Measurements from ENCODE around the gene CLIP2. TPM values are rescaled to one million over a fixed set of nuclear protein-coding genes. Genes with fewer than 3 reads are reported as not detected.
"Not testable (repeated sequence)": the region's sequence is repeated elsewhere in the genome, so short reads cannot be mapped to it uniquely, and the experiment has no call there.

The CLIP2 gene
- 23.1 TPM for polyA plus RNA-seq (2013, experiment 1 of 4)
- 22.2 TPM for polyA plus RNA-seq (2013, experiment 2 of 4)
- 18.6 TPM for polyA plus RNA-seq (2013, experiment 3 of 4)
- polyA plus RNA-seq (2013, experiment 4 of 4): 22.1 TPM

DNA sequence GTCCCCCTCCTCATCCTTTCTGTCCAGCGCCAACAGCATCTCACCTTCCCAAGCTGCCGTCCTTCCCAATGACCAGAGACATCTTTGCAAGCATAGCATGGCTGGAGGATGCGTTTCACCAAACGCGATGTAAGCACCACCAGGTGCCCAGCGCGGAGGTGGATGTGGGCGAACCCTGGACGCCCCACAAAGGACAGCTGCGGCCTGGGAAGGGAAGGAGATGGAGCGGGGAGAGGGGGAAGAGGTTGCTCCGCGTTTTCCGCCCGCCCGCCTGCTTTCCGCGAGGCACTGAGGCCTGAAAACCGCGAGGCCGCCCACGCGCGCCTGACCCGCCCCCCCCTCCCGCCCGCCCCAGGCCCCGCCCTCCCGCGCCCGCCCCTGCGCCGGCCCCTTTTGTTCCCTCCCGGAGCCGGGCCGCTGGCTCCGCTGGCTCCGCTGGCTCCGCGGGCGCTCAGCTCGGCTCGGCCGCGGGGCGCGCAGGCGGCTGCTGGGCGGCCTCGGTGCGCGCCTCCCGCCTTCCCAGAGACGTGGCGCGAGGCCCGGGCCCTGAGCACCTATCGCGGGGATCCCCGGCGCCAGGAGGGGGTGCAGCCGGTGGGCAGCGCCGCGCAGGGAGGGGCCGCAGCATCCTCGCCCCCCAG is at the start of gene CLIP2:
TSS of gene CLIP2 (plus strand) at position 390 of the 641 bp plus-strand sequence. CDS start 28,140 bp downstream, outside the sequence.
- Histone ChIP-seq H3K36me3 (ENCODE audit: control insufficient read depth, insufficient read depth, low read length) (no peaks in the 10 kb centered on the region), H3K4me1 (ENCODE audit: control insufficient read depth, insufficient read depth, low read length) (peaks cover 8% of the 10 kb centered on the region), H3K27me3 (ENCODE audit: control insufficient read depth, insufficient read depth, low read length, poor library complexity, severe bottlenecking) (peaks cover 52% of the 10 kb centered on the region), H3K9me3 (ENCODE audit: control insufficient read depth, low read length) (no peaks in the 10 kb centered on the region), H3K27ac (ENCODE audit: insufficient read depth, low read depth, low read length, poor library complexity, severe bottlenecking) (no peak within 1 kb of the TSS), H3K4me3 (ENCODE audit: insufficient read depth, low read depth, low read length) (peak within 1 kb of the TSS; percentile 66)
- WGBS, 2 experiments: 1% methylated on average over 67 of the region's 67 CpGs

DNA sequence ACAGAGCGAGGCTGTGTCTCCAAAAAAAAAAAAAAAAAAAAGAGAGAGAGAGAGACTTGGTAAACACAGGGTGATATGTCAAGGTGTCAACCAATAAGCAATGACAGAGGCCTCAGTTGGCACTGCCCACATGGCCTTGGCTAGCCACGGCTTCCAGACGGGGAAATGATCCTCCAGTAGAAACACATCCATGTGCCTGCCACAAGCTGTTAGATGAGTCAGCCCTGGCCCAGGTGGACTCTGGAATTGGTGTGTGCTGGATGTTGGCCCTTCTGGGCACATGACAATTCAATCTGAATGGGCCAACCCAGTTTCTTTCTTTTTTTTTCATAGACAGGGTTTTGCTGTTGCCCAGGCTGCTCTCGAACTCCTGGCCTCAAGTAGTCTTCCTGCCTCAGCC is 48.7 kb upstream of the CLIP2 start:
- H3K36me3 ChIP-seq (ENCODE audit: control insufficient read depth, insufficient read depth, low read length): peaks cover 64% of the 10 kb centered on the region
- H3K4me1 ChIP-seq (ENCODE audit: control insufficient read depth, insufficient read depth, low read length): no peaks in the 10 kb centered on the region
- no peak overlapping the region for H3K4me3 ChIP-seq (ENCODE audit: insufficient read depth, low read depth, low read length)
- no peaks in the 10 kb centered on the region for H3K9me3 ChIP-seq (ENCODE audit: control insufficient read depth, low read length)
- no peaks in the 10 kb centered on the region for H3K27me3 ChIP-seq (ENCODE audit: control insufficient read depth, insufficient read depth, low read length, poor library complexity, severe bottlenecking)
- 95 to 96% methylated on average over 4 of the region's 4 CpGs for WGBS, 2 experiments
- no peak overlapping the region for H3K27ac ChIP-seq (ENCODE audit: insufficient read depth, low read depth, low read length, poor library complexity, severe bottlenecking)

DNA sequence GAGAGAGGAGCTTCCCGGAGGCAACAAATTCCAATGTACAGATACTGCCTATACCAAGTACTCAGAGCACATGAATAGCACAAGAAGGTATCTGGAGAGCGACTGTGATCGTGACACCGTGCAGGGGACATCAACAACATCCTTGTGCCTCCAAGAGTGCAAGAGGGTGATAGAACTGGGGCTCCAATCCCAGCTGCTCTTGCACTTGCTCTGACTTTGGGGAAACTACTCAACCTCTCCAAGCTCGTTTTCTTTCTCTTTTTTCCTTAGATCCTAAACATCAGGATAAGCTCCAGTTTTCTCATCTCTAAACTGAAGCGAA is 47.1 kb upstream of the CLIP2 start:
- peaks cover 61% of the 10 kb centered on the region for H3K36me3 ChIP-seq (ENCODE audit: control insufficient read depth, insufficient read depth, low read length)

DNA sequence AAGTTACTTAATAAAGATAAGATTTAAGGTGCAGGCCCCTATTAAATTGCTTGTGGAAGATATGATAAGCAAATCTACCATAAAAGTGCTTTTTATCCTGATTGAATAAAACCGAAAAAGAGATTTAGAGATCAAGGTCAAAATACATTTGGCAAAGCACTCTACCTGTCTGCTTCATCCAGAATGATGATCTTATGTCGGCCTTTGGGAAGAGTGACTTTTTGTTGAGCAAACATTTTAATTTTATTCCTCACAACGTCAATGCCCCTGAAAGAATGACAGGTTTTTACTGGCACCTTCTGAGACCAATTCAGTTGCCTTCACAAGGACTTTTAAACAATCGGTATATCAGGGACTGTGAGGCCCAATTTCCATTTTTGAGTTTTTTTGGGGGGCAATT is 42.7 kb upstream of the CLIP2 start:
- no peaks in the 10 kb centered on the region for H3K4me1 ChIP-seq (ENCODE audit: control insufficient read depth, insufficient read depth, low read length)
- H3K36me3 ChIP-seq (ENCODE audit: control insufficient read depth, insufficient read depth, low read length): peaks cover 51% of the 10 kb centered on the region
- no peaks in the 10 kb centered on the region for H3K27me3 ChIP-seq (ENCODE audit: control insufficient read depth, insufficient read depth, low read length, poor library complexity, severe bottlenecking)
- WGBS, 2 experiments: 96 to 98% methylated on average over 4 of the region's 4 CpGs
- no peaks in the 10 kb centered on the region for H3K9me3 ChIP-seq (ENCODE audit: control insufficient read depth, low read length)
- no peak overlapping the region for H3K4me3 ChIP-seq (ENCODE audit: insufficient read depth, low read depth, low read length)
- no peak overlapping the region for H3K27ac ChIP-seq (ENCODE audit: insufficient read depth, low read depth, low read length, poor library complexity, severe bottlenecking)

More for the DNA sequence above, 47.1 kb upstream of the CLIP2 start:
- Histone ChIP-seq H3K9me3 (ENCODE audit: control insufficient read depth, low read length) (no peaks in the 10 kb centered on the region), H3K27ac (ENCODE audit: insufficient read depth, low read depth, low read length, poor library complexity, severe bottlenecking) (no peak overlapping the region), H3K4me1 (ENCODE audit: control insufficient read depth, insufficient read depth, low read length) (no peaks in the 10 kb centered on the region), H3K4me3 (ENCODE audit: insufficient read depth, low read depth, low read length) (no peak overlapping the region), H3K27me3 (ENCODE audit: control insufficient read depth, insufficient read depth, low read length, poor library complexity, severe bottlenecking) (no peaks in the 10 kb centered on the region)
- 92 to 96% methylated on average over 5 of the region's 6 CpGs for WGBS, 2 experiments

DNA sequence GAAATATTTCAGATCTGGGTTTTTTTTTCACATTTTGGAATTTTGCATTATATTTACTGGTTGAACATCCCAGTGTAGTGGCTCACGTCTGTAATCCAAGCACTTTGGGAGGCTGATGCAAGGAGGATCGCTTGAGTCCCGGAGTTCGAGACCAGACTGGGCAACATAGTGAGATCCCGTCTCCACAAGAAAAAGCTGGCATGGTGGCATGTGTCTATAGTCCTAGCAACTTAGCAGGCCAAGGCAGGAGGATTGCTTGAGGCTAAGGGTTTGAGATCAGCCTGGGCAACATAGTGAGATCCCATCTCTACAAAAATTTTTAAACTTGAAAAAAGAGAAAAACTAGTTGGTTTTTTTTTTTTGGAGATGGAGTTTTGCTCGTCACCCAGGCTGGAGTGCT is 41.1 kb upstream of the CLIP2 start:
- Histone ChIP-seq H3K27ac (ENCODE audit: insufficient read depth, low read depth, low read length, poor library complexity, severe bottlenecking) (no peak overlapping the region), H3K27me3 (ENCODE audit: control insufficient read depth, insufficient read depth, low read length, poor library complexity, severe bottlenecking) (no peaks in the 10 kb centered on the region), H3K4me3 (ENCODE audit: insufficient read depth, low read depth, low read length) (no peak overlapping the region), H3K36me3 (ENCODE audit: control insufficient read depth, insufficient read depth, low read length) (peaks cover 44% of the 10 kb centered on the region), H3K4me1 (ENCODE audit: control insufficient read depth, insufficient read depth, low read length) (no peaks in the 10 kb centered on the region), H3K9me3 (ENCODE audit: control insufficient read depth, low read length) (no peaks in the 10 kb centered on the region)
- WGBS, 2 experiments: 92 to 93% methylated on average over 6 of the region's 6 CpGs

DNA sequence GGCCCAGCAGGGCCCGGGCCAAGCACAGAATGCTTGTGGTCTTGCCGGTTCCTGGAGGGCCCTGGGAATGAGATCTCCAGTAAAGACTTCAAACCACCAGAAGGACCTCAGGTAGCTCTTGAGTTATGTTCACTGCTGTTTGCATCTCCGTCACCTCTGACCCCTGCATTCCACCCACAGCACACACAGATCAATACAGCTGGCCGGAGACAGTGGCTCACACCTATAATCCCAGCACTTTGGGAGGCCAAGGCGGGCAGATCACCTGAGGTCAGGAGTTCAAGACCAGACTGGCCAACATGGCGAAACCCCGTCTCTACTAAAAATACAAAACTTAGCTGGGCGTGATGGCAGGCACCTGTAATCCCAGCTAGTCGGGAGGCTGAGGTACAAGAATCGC is 40.1 kb upstream of the CLIP2 start:
- H3K9me3 ChIP-seq (ENCODE audit: control insufficient read depth, low read length); H3K27me3 ChIP-seq (ENCODE audit: control insufficient read depth, insufficient read depth, low read length, poor library complexity, severe bottlenecking); H3K4me3 ChIP-seq (ENCODE audit: insufficient read depth, low read depth, low read length); H3K4me1 ChIP-seq (ENCODE audit: control insufficient read depth, insufficient read depth, low read length); H3K27ac ChIP-seq (ENCODE audit: insufficient read depth, low read depth, low read length, poor library complexity, severe bottlenecking): not testable (repeated sequence)
- peaks cover 37% of the 10 kb centered on the region for H3K36me3 ChIP-seq (ENCODE audit: control insufficient read depth, insufficient read depth, low read length)
- 94% methylated on average over 10 of the region's 10 CpGs for WGBS, 2 experiments

DNA sequence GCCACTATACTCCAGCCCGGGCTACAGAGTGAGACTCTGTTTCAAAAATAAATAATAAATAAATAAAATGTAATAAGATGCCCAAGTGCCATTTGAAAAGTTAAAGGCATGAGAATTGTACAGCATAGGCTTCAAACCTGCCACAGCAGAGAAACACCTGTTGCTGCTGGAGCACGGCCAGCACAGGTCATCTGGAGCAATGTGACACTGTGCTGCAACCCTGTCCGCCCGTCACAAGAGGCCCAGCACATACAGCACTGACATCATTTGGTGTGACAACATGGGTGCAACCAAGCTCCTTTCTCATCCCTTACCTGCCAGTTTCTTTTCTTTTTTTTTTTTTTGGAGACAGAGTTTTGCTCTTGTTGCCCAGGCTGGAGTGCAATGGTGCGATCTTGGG is 36.3 kb upstream of the CLIP2 start:
- Histone ChIP-seq H3K36me3 (ENCODE audit: control insufficient read depth, insufficient read depth, low read length) (peaks cover 16% of the 10 kb centered on the region), H3K4me3 (ENCODE audit: insufficient read depth, low read depth, low read length) (peak overlapping the region; percentile 73), H3K27me3 (ENCODE audit: control insufficient read depth, insufficient read depth, low read length, poor library complexity, severe bottlenecking) (no peaks in the 10 kb centered on the region), H3K4me1 (ENCODE audit: control insufficient read depth, insufficient read depth, low read length) (no peaks in the 10 kb centered on the region), H3K9me3 (ENCODE audit: control insufficient read depth, low read length) (no peaks in the 10 kb centered on the region), H3K27ac (ENCODE audit: insufficient read depth, low read depth, low read length, poor library complexity, severe bottlenecking) (no peak overlapping the region)
- 93% methylated on average over 4 of the region's 5 CpGs for WGBS, 2 experiments

DNA sequence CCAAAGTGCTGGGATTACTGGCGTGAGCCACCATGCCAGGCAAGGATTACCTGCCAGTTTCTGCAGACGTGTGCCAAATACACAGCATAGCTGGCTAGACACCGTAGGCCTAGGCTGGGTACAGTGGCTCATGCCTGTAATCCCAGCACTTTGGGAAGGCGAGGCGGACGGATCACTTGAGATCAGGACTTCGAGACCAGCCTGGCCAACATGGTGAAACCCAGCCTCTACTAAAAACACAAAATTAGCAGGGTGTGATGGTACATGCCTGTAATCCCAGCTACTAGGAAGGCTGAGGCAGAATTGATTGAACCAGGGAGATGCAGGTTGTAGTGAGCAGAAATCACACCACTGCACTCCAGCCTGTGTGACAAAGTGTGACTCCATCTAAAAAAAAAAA is 35.9 kb upstream of the CLIP2 start:
- Histone ChIP-seq H3K4me3 (ENCODE audit: insufficient read depth, low read depth, low read length) (peak overlapping the region; percentile 73), H3K36me3 (ENCODE audit: control insufficient read depth, insufficient read depth, low read length) (peaks cover 11% of the 10 kb centered on the region), H3K27ac (ENCODE audit: insufficient read depth, low read depth, low read length, poor library complexity, severe bottlenecking) (no peak overlapping the region), H3K27me3 (ENCODE audit: control insufficient read depth, insufficient read depth, low read length, poor library complexity, severe bottlenecking) (no peaks in the 10 kb centered on the region), H3K4me1 (ENCODE audit: control insufficient read depth, insufficient read depth, low read length) (no peaks in the 10 kb centered on the region), H3K9me3 (ENCODE audit: control insufficient read depth, low read length) (no peaks in the 10 kb centered on the region)
- WGBS, 2 experiments: 82 to 87% methylated on average over 7 of the region's 7 CpGs

DNA sequence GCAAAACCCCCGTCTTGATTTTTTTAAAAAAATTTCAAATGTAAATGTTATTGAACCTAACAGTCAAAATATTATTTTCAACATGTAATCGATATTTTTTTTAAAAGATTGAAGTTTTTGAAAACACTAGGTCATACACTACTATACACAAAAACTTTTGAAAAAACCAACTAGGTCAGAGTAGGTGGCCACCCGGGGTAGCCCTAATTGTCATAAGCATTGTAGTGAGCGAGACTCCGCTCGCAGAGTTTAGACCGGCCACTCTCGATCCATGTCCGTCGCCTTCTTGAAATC is 35.4 kb upstream of the CLIP2 start:
- Histone ChIP-seq H3K36me3 (ENCODE audit: control insufficient read depth, insufficient read depth, low read length) (peaks cover 11% of the 10 kb centered on the region), H3K4me1 (ENCODE audit: control insufficient read depth, insufficient read depth, low read length) (no peaks in the 10 kb centered on the region), H3K9me3 (ENCODE audit: control insufficient read depth, low read length) (no peaks in the 10 kb centered on the region), H3K27ac (ENCODE audit: insufficient read depth, low read depth, low read length, poor library complexity, severe bottlenecking) (peak overlapping the region; percentile 66), H3K4me3 (ENCODE audit: insufficient read depth, low read depth, low read length) (peak overlapping the region; percentile 73), H3K27me3 (ENCODE audit: control insufficient read depth, insufficient read depth, low read length, poor library complexity, severe bottlenecking) (no peaks in the 10 kb centered on the region)
- 1% methylated on average over 8 to 9 of the region's 10 CpGs for WGBS, 2 experiments

DNA sequence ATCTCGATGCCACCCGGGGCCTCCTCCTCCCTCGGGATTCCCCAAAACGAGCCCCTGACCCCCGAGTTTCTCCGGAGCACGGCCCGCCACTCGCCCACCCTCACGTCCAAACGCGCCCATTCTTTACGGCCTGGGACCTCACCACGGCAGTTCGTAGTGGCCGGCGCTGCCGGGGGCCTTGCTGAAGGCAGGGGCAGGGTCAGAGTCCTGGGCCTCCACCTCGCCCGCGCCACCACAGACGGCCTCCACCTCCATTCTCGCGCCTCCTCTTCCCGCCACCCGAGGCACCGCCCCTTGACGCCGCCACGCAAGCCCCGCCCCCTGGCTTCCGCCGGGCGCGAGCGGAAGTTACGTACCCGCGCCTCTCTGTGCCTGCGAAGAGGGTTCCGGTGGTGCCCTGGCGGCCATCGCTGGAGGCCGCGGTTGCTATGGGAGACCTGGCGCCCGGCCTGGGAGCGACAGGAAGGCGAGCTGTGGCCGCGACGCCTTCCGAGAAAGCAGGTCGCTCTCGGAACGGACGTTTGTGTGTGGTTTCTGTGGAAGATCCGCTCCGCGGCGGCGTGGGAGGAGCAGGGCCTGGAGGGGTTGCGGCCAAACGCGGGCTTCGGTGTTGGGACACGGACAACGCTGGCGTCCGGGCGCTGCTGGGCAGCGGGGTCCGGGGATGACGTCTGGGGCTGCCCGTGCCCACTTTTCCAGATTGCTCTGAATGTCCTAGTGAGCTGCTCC is 34.9 kb upstream of the CLIP2 start, which contains the start of gene RFC2:
TSS of gene RFC2 (minus strand) at position 271 of the 729 bp plus-strand sequence. CDS start at position 255, 16 bp downstream.
- Histone ChIP-seq H3K36me3 (ENCODE audit: control insufficient read depth, insufficient read depth, low read length) (peaks cover 11% of the 10 kb centered on the region), H3K4me3 (ENCODE audit: insufficient read depth, low read depth, low read length) (peak within 1 kb of the TSS; percentile 73), H3K9me3 (ENCODE audit: control insufficient read depth, low read length) (no peaks in the 10 kb centered on the region), H3K27me3 (ENCODE audit: control insufficient read depth, insufficient read depth, low read length, poor library complexity, severe bottlenecking) (no peaks in the 10 kb centered on the region), H3K4me1 (ENCODE audit: control insufficient read depth, insufficient read depth, low read length) (no peaks in the 10 kb centered on the region), H3K27ac (ENCODE audit: insufficient read depth, low read depth, low read length, poor library complexity, severe bottlenecking) (peak within 1 kb of the TSS; percentile 66)
- WGBS, 2 experiments: 0% methylated on average over 75 of the region's 75 CpGs

Measured in ectodermal cell (in vitro differentiated cells).